ENCODE measurements around the gene IL17REL. TPM values are rescaled to one million over a fixed set of nuclear protein-coding genes. Genes with fewer than 3 reads are reported as not detected.

The IL17REL gene
- total RNA-seq, 1 donor from 2014 or later = 0.17 TPM

- Mint-ChIP-seq H3K27me3 (ENCODE audit: low read depth) (no peaks in the 10 kb centered on the region), H3K27ac (ENCODE audit: unreplicated experiment) (no peak overlapping the region), H3K9me3 (ENCODE audit: low read depth) (peaks cover 13% of the 10 kb centered on the region), H3K36me3 (ENCODE audit: low read depth) (peaks cover 4% of the 10 kb centered on the region), H3K4me3 (ENCODE audit: unreplicated experiment) (no peak overlapping the region), H3K4me1 (ENCODE audit: low read depth) (no peaks in the 10 kb centered on the region)
- DNase-seq (ENCODE audit: low spot score) = peak; percentile 91
- no peak for TF ChIP-seq CTCF (IDR thresholded peaks at IDR 0.05)
Observed at GRCh38 chr22:50035976-50036724, 23.6 kb upstream of the IL17REL start.

GRCh38 chr22:50035131-50035881 is 22.7 kb upstream of the IL17REL start:
- Mint-ChIP-seq H3K27ac (ENCODE audit: unreplicated experiment) (no peak overlapping the region), H3K4me1 (ENCODE audit: low read depth) (no peaks in the 10 kb centered on the region)
- TF ChIP-seq CTCF (IDR thresholded peaks at IDR 0.05) = no peak

GRCh38 chr22:50034126-50035081 is 21.8 kb upstream of the IL17REL start:
- H3K27me3 Mint-ChIP-seq (ENCODE audit: low read depth) = no peaks in the 10 kb centered on the region
- no peaks in the 10 kb centered on the region for H3K4me1 Mint-ChIP-seq (ENCODE audit: low read depth)
- H3K27ac Mint-ChIP-seq (ENCODE audit: unreplicated experiment) = no peak overlapping the region
- H3K9me3 Mint-ChIP-seq (ENCODE audit: low read depth) = peaks cover 13% of the 10 kb centered on the region
- DNase-seq (ENCODE audit: low spot score) = no peak
- no peak overlapping the region for H3K4me3 Mint-ChIP-seq (ENCODE audit: unreplicated experiment)
- H3K36me3 Mint-ChIP-seq (ENCODE audit: low read depth) = peaks cover 4% of the 10 kb centered on the region
- no peak for TF ChIP-seq CTCF (IDR thresholded peaks at IDR 0.05)

More at GRCh38 chr22:50035131-50035881, 22.7 kb upstream of the IL17REL start:
- Mint-ChIP-seq H3K4me3 (ENCODE audit: unreplicated experiment) (no peak overlapping the region), H3K27me3 (ENCODE audit: low read depth) (no peaks in the 10 kb centered on the region), H3K36me3 (ENCODE audit: low read depth) (peaks cover 4% of the 10 kb centered on the region), H3K9me3 (ENCODE audit: low read depth) (peaks cover 13% of the 10 kb centered on the region)
- no peak for DNase-seq (ENCODE audit: low spot score)

GRCh38 chr22:50032941-50033601 is 20.5 kb upstream of the IL17REL start:
- no peak for DNase-seq (ENCODE audit: low spot score)
- H3K27ac Mint-ChIP-seq (ENCODE audit: unreplicated experiment) = no peak overlapping the region
- no peak for TF ChIP-seq CTCF (IDR thresholded peaks at IDR 0.05)
- H3K9me3 Mint-ChIP-seq (ENCODE audit: low read depth) = peaks cover 5% of the 10 kb centered on the region
- no peaks in the 10 kb centered on the region for H3K36me3 Mint-ChIP-seq (ENCODE audit: low read depth)
- H3K4me1 Mint-ChIP-seq (ENCODE audit: low read depth) = no peaks in the 10 kb centered on the region
- no peaks in the 10 kb centered on the region for H3K27me3 Mint-ChIP-seq (ENCODE audit: low read depth)
- no peak overlapping the region for H3K4me3 Mint-ChIP-seq (ENCODE audit: unreplicated experiment)
